HepG2 (cell line): ENCODE measurements around the gene APEX1. TPM values are rescaled to one million over a fixed set of nuclear protein-coding genes. Genes with fewer than 3 reads are reported as not detected.

ENCODE experiments used
- ATAC-seq: fragments of 200-7000 bp; cut with Tn5 transposase; 3 replicates; pipeline ENCODE4 v1.9.1; 2020; ENCODE audit warnings: mild to moderate bottlenecking, moderate library complexity
- BruUV-seq: library from RNA; stranded (reverse); fragments of 400-500 nt; replicated peaks from 2 replicates; lab custom pipeline; 2021; lab: Mats Ljungman, UMichigan
- CTCF ChIA-PET: fragments of 300-600 bp; formaldehyde crosslinking; extraction: SDS; loops from one replicate; lab custom pipeline; 2021; ENCODE audit warnings: low total read pairs, inconsistent platforms, low intra/inter-chr PET ratio; lab: Yijun Ruan, JAX
- POLR2A ChIA-PET: fragments of 350-600 bp; sonication (Branson Sonifier 250); formaldehyde crosslinking; loops from one replicate; lab custom pipeline; 2020; ENCODE audit warnings: antibody characterized with exemption, inconsistent platforms; lab: Yijun Ruan, JAX
- DNase-seq: peaks from one replicate; pipeline ENCODE4 v3.0.0-alpha.2; 2015; ENCODE audit warnings: low spot score
- FAIRE-seq: peaks from 3 replicates; lab custom pipeline; 2011; peaks lifted over from hg19 to GRCh38; lab: Jason Lieb, UNC
- H2AFZ ChIP-seq: one replicate; pipeline ENCODE4 v1.6.1; 2011; ENCODE audit warnings: low read length, inconsistent platforms
- H3K27ac ChIP-seq: fragments of 300-600 bp; 3 replicates; pipeline ENCODE4 v1.8.0; 2011; ENCODE audit warnings: mixed run types, mild to moderate bottlenecking, mixed read lengths, low read length, inconsistent platforms; ENCODE audit not compliant: insufficient read depth; ENCODE audit errors: extremely low read length
- H3K27me3 ChIP-seq, 2 experiments: fragments of 200-600 bp in 1 of 2; 2 replicates in 1 of 2; 3 replicates in 1 of 2; pipeline versions ENCODE4 v1.6.0 to v1.8.0; 2011; ENCODE audit warnings: low read length in 2 of 2, mild to moderate bottlenecking in 2 of 2, moderate library complexity in 2 of 2, inconsistent platforms in 1 of 2; ENCODE audit not compliant: insufficient read depth in 2 of 2, control insufficient read depth in 1 of 2
- H3K36me3 ChIP-seq, 2 experiments: fragments of 200-600 bp in 1 of 2; replicated peaks in 1 of 2; 2 replicates in 1 of 2; 3 replicates in 1 of 2; pipeline versions ENCODE4 v1.5.1 to v1.8.0; 2011; ENCODE audit warnings: low read length in 2 of 2, inconsistent platforms in 1 of 2; ENCODE audit not compliant: insufficient read depth in 2 of 2, control insufficient read depth in 1 of 2
- H3K4me1 ChIP-seq: 2 replicates; pipeline ENCODE4 v1.5.1; 2012; ENCODE audit warnings: low read length, inconsistent platforms; ENCODE audit not compliant: insufficient read depth
- H3K4me2 ChIP-seq: 2 replicates; pipeline ENCODE4 v1.6.0; 2011; ENCODE audit warnings: low read depth, low read length, inconsistent platforms
- H3K4me3 ChIP-seq, 3 experiments: fragments of 200-600 bp in 1 of 3; sonication (generic), shearing (Covaris generic) in 1 of 3; replicated peaks in 1 of 3; 2 replicates each; pipeline ENCODE4 v1.5.1; 2011 to 2016; ENCODE audit warnings: low read length in 3 of 3, inconsistent platforms in 2 of 3, low read depth in 2 of 3, mild to moderate bottlenecking in 2 of 3, control low read depth in 1 of 3, mixed read lengths in 1 of 3; ENCODE audit not compliant: insufficient read depth in 1 of 3
- H3K79me2 ChIP-seq: one replicate; pipeline ENCODE4 v1.6.1; 2011; ENCODE audit warnings: low read length, inconsistent platforms; ENCODE audit not compliant: insufficient read depth
- H3K9ac ChIP-seq: 2 replicates; pipeline ENCODE4 v1.6.0; 2011; ENCODE audit warnings: mild to moderate bottlenecking, low read depth, low read length, inconsistent platforms; ENCODE audit not compliant: insufficient read depth
- H3K9me3 ChIP-seq: 2 replicates; pipeline ENCODE4 v1.5.1; 2012; ENCODE audit warnings: mild to moderate bottlenecking, low read length
- H4K20me1 ChIP-seq: 2 replicates; pipeline ENCODE4 v1.6.0; 2011; ENCODE audit warnings: inconsistent platforms, mild to moderate bottlenecking, low read length, moderate library complexity; ENCODE audit not compliant: insufficient read depth
- HNF4A ChIP-seq: sonication (generic); formaldehyde crosslinking; IDR thresholded peaks from 2 replicates; pipeline ENCODE4 v1.4.0; 2020; ENCODE audit warnings: missing genetic modification reagents
- MLLT10 ChIP-seq: sonication (generic); formaldehyde crosslinking; IDR thresholded peaks from 2 replicates; pipeline ENCODE4 v1.4.0; 2020; ENCODE audit warnings: missing genetic modification reagents
- NONO ChIP-seq, 2 experiments: fragments of 450-650 bp in 1 of 2; sonication (generic) in 1 of 2; formaldehyde crosslinking in 1 of 2; IDR thresholded peaks in 1 of 2; conservative IDR thresholded peaks in 1 of 2; 2 replicates each; pipeline versions ENCODE4 v1.6.1 to v1.8.0; 2017 to 2022; ENCODE audit warnings: mild to moderate bottlenecking in 1 of 2, missing genetic modification reagents in 1 of 2, moderate library complexity in 1 of 2
- RAD21 ChIP-seq: fragments of 450-650 bp; formaldehyde crosslinking; IDR thresholded peaks from 2 replicates; pipeline ENCODE4 v1.5.0; 2020; ENCODE audit warnings: mild to moderate bottlenecking
- TEAD3 ChIP-seq: optimal IDR thresholded peaks from 2 replicates; pipeline ENCODE3; 2016; ENCODE audit warnings: borderline replicate concordance
- ZBTB3 ChIP-seq: sonication (generic); formaldehyde crosslinking; IDR thresholded peaks from 2 replicates; pipeline ENCODE4 v1.4.0; 2020; ENCODE audit warnings: low read depth, mild to moderate bottlenecking, moderate library complexity, missing genetic modification reagents, borderline replicate concordance
- ZBTB38 ChIP-seq: sonication (generic); formaldehyde crosslinking; IDR thresholded peaks from 2 replicates; pipeline ENCODE4 v1.5.1; 2020; ENCODE audit warnings: mild to moderate bottlenecking, missing genetic modification reagents
- ZNF75D ChIP-seq: sonication (generic); formaldehyde crosslinking; IDR thresholded peaks from 2 replicates; pipeline ENCODE4 v1.8.1; 2023; ENCODE audit warnings: missing genetic modification reagents, mild to moderate bottlenecking, borderline replicate concordance
- ZNF777 ChIP-seq: sonication (generic); formaldehyde crosslinking; IDR thresholded peaks from 2 replicates; pipeline ENCODE4 v1.4.0; 2020; ENCODE audit warnings: missing genetic modification reagents
- WGBS: methylation state at CpG from one replicate; pipeline ENCODE4 v1.1.6; 2017; ENCODE audit warnings: low lambda C conversion rate; 5-methylcytosine and 5-hydroxymethylcytosine counted together
- in situ Hi-C: cut with HindIII; loops from 2 replicates; pipeline ENCODE4 v1.10.0; 2017; ENCODE audit warnings: low pct_unique_long_range_greater_than_20kb; ENCODE audit not compliant: extremely low pct_ligation_motif_present
- intact Hi-C: fragments of 100-400 bp; cut with micrococcal nuclease; formaldehyde crosslinking; loops from one replicate; pipeline ENCODE4 v1.10.0; 2022; ENCODE audit not compliant: unreplicated experiment
- polyA plus RNA-seq, 8 experiments: library from polyadenylated mRNA; depleted of rRNA in 3 of 8; stranded (reverse) in 7 of 8; unstranded in 1 of 8; fragments of >200 nt; fragmentation: Illumina TruSeq in 4 of 8; extraction: Trizol in 4 of 8; gene quantifications; 2 replicates each; pipeline versions ENCODE4 v1.2.1 to v1.2.3, GENCODE V29; 2011 to 2016; ENCODE audit warnings: low read depth in 4 of 8, missing spikeins in 1 of 8, mixed read lengths in 1 of 8; ENCODE audit not compliant: insufficient read depth in 1 of 8
- total RNA-seq, 5 experiments: library from RNA; depleted of rRNA; stranded (reverse); fragments of >200 nt; fragmentation: Illumina TruSeq; extraction: Trizol; gene quantifications; 2 replicates each; pipeline ENCODE4 v1.2.3, GENCODE V29; 2016; ENCODE audit warnings: low read depth in 1 of 5
- TF ChIP-seq, protein P1 (sequence below): sonication (generic); formaldehyde crosslinking; IDR thresholded peaks from 2 replicates; pipeline ENCODE4 v1.4.0; 2020; ENCODE audit warnings: missing genetic modification reagents, borderline replicate concordance
- TF ChIP-seq, protein P2 (sequence below): sonication (generic); formaldehyde crosslinking; IDR thresholded peaks from 2 replicates; pipeline ENCODE4 v1.4.0; 2020; ENCODE audit warnings: low read depth, mild to moderate bottlenecking, missing genetic modification reagents
- TF ChIP-seq, protein P3 (sequence below): sonication (generic); formaldehyde crosslinking; IDR thresholded peaks from 2 replicates; pipeline ENCODE4 v1.4.0; 2020; ENCODE audit warnings: missing genetic modification reagents
- TF ChIP-seq, protein P4 (sequence below): sonication (generic); formaldehyde crosslinking; IDR thresholded peaks from 2 replicates; pipeline ENCODE4 v1.8.0; 2022; ENCODE audit warnings: mild to moderate bottlenecking, missing genetic modification reagents

APEX1 gene
- total and polyA plus RNA-seq, 2 of the 13 experiments (the other 11 are each of a cell fraction or from before 2014, with no cell fraction given) = 171 to 405 TPM

DNA sequence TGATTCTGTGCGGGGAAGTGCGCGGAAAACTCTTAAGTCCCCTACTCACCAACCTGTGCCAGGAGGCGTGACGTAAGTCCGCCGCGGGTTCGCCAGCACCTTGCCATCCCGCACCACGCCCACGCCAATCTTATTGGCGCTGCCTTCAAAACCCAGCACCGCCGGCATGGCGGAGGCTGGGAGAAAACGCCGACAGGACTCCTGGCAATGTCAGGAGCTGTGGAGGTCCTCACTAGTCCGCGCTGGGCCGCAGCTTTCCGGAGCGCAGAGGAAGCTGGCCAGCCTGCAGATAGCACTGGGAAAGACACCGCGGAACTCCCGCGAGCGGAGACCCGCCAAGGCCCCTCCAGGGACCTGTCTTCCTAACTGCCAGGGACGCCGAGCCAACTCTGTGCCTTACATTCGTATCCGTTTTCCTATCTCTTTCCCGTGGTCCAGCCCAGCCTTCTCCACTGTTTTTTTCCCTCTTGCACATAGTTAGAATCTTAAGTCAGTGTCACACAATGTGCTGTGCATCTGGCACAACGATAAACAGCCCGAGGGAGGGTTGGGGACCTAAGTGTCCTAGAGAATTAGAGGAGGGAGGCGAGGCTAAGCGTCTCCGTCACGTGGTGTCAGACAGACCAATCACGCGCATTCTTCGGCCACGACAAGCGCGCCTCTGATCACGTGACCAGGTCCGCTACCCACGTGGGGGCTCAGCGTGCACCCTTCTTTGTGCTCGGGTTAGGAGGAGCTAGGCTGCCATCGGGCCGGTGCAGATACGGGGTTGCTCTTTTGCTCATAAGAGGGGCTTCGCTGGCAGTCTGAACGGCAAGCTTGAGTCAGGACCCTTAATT is at the start of gene APEX1, which contains the start of gene OSGEP (continued):
- TF ChIP-seq ZBTB38 (CRISPR knock-in tag) (peak; percentile 55; the same call in 1 of the 2 replicates), RAD21 (CRISPR knock-in tag) (peak; percentile 63; the same call in 1 of the 2 replicates), ZNF777 (CRISPR knock-in tag) (0 out of 2 replicates have a peak, but pooled peaks have one; percentile 14)
- TF ChIP-seq, protein P1, sequence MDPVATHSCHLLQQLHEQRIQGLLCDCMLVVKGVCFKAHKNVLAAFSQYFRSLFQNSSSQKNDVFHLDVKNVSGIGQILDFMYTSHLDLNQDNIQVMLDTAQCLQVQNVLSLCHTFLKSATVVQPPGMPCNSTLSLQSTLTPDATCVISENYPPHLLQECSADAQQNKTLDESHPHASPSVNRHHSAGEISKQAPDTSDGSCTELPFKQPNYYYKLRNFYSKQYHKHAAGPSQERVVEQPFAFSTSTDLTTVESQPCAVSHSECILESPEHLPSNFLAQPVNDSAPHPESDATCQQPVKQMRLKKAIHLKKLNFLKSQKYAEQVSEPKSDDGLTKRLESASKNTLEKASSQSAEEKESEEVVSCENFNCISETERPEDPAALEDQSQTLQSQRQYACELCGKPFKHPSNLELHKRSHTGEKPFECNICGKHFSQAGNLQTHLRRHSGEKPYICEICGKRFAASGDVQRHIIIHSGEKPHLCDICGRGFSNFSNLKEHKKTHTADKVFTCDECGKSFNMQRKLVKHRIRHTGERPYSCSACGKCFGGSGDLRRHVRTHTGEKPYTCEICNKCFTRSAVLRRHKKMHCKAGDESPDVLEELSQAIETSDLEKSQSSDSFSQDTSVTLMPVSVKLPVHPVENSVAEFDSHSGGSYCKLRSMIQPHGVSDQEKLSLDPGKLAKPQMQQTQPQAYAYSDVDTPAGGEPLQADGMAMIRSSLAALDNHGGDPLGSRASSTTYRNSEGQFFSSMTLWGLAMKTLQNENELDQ (CRISPR knock-in tag) = no peak

DNA sequence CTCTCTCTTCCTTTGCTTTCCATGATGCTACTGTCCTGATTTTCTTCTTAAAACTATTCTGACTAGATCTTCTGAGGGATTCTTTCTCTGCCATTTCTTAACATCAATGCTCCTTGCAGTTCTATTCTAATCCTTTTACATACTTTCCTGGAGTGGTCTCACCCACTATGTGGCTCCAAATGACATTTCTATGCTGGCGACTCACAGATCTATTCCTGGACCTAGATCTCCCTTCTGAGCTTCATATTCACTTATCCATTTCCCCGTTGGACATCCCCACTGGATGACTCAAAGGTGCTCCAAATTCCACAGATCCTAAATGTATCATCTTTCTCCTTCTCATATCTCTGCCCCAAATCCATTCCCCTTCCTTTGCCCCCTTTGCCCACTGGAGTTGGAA is 45.8 kb upstream of the APEX1 start:
- in situ Hi-C loops = no loop called here
- BruUV-seq = no TSS peak
- intact Hi-C loops = no loop called here

More for the DNA sequence above, 45.8 kb upstream of the APEX1 start:
- Histone ChIP-seq H3K9me3 (no peaks in the 10 kb centered on the region), H3K36me3 (peaks cover 6 to 8% of the 10 kb centered on the region in 2 experiments), H3K79me2 (no peaks in the 10 kb centered on the region), H3K4me1 (peaks cover 19% of the 10 kb centered on the region), H3K4me2 (no peak overlapping the region), H3K27ac (no peak overlapping the region), H3K4me3 (no peak overlapping the region), H2AFZ (no peak overlapping the region), H3K27me3 (no peaks in the 10 kb centered on the region; a peak in 1 of 5 replicates), H3K9ac (no peak overlapping the region), H4K20me1 (no peaks in the 10 kb centered on the region)
- TF ChIP-seq, protein P2, sequence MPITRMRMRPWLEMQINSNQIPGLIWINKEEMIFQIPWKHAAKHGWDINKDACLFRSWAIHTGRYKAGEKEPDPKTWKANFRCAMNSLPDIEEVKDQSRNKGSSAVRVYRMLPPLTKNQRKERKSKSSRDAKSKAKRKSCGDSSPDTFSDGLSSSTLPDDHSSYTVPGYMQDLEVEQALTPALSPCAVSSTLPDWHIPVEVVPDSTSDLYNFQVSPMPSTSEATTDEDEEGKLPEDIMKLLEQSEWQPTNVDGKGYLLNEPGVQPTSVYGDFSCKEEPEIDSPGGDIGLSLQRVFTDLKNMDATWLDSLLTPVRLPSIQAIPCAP (CRISPR knock-in tag) = no peak
- TF ChIP-seq, protein P3, sequence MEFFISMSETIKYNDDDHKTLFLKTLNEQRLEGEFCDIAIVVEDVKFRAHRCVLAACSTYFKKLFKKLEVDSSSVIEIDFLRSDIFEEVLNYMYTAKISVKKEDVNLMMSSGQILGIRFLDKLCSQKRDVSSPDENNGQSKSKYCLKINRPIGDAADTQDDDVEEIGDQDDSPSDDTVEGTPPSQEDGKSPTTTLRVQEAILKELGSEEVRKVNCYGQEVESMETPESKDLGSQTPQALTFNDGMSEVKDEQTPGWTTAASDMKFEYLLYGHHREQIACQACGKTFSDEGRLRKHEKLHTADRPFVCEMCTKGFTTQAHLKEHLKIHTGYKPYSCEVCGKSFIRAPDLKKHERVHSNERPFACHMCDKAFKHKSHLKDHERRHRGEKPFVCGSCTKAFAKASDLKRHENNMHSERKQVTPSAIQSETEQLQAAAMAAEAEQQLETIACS (CRISPR knock-in tag) = no peak
- TF ChIP-seq TEAD3 (CRISPR knock-in tag) (no peak), ZNF75D (no peak), ZBTB3 (CRISPR knock-in tag) (no peak), NONO (IDR thresholded peaks at IDR 0.05) (no peak), NONO (CRISPR knock-in tag; conservative IDR thresholded peaks at IDR 0.05) (no peak), HNF4A (CRISPR knock-in tag) (no peak), MLLT10 (no peak)
- TF ChIP-seq, protein P4, sequence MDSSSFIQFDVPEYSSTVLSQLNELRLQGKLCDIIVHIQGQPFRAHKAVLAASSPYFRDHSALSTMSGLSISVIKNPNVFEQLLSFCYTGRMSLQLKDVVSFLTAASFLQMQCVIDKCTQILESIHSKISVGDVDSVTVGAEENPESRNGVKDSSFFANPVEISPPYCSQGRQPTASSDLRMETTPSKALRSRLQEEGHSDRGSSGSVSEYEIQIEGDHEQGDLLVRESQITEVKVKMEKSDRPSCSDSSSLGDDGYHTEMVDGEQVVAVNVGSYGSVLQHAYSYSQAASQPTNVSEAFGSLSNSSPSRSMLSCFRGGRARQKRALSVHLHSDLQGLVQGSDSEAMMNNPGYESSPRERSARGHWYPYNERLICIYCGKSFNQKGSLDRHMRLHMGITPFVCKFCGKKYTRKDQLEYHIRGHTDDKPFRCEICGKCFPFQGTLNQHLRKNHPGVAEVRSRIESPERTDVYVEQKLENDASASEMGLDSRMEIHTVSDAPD (CRISPR knock-in tag) = no peak
- CTCF ChIA-PET = no interaction called here
- DNase-seq (no peak), FAIRE-seq (no peak), ATAC-seq (no peak)
- POLR2A ChIA-PET = interaction anchor here (0.7 to 1.6 kb wide), 2 partner anchors 56 to 66 kb away, joined by 3 to 5 read pairs; partner anchors contain the start of gene PARP2
- WGBS = 91% methylated on average over 2 of the region's 2 CpGs
